HepG2 (cell line): Measurements from ENCODE around the gene ARL16. TPM values are rescaled to one million over a fixed set of nuclear protein-coding genes. Genes with fewer than 3 reads are reported as not detected.

Experiments
- BRD4 ChIP-seq: sonication (generic); formaldehyde crosslinking; IDR thresholded peaks from 2 replicates; pipeline ENCODE4 v1.4.0; 2020; ENCODE audit warnings: missing genetic modification reagents
- EP300 ChIP-seq, 3 experiments: sonication (generic) in 1 of 3; formaldehyde crosslinking in 1 of 3; IDR thresholded peaks; 2 replicates each; pipeline versions ENCODE4 v1.5.1 to v1.6.1; 2011 to 2020; ENCODE audit warnings: low read depth in 2 of 3, low read length in 2 of 3, borderline replicate concordance in 1 of 3, improper control_type of control experiment in 1 of 3, mild to moderate bottlenecking in 1 of 3, missing genetic modification reagents in 1 of 3, moderate library complexity in 1 of 3
- HNF4G ChIP-seq, 2 experiments: sonication (generic) in 1 of 2; formaldehyde crosslinking in 1 of 2; IDR thresholded peaks; 2 replicates each; pipeline versions ENCODE4 v1.4.0 to v1.6.1; 2011 to 2020; ENCODE audit warnings: borderline replicate concordance in 2 of 2, low read depth in 2 of 2, mild to moderate bottlenecking in 2 of 2, low read length in 1 of 2, missing genetic modification reagents in 1 of 2, moderate library complexity in 1 of 2
- KMT2B ChIP-seq: IDR thresholded peaks from 2 replicates; pipeline ENCODE4 v1.6.1; 2016; ENCODE audit warnings: missing genetic modification reagents, missing compliant biosample characterization
- MBD4 ChIP-seq: IDR thresholded peaks from 2 replicates; pipeline ENCODE4 v1.6.1; 2012; ENCODE audit warnings: low read length, inconsistent platforms, borderline replicate concordance
- MEIS2 ChIP-seq: sonication (generic); formaldehyde crosslinking; IDR thresholded peaks from 2 replicates; pipeline ENCODE4 v1.9.0; 2021; ENCODE audit warnings: mild to moderate bottlenecking, missing genetic modification reagents
- NCOA5 ChIP-seq: sonication (generic); formaldehyde crosslinking; IDR thresholded peaks from 2 replicates; pipeline ENCODE4 v1.4.0; 2020; ENCODE audit warnings: missing genetic modification reagents
- SOX6 ChIP-seq, 2 experiments: fragments of 450-650 bp in 1 of 2; sonication (generic) in 1 of 2; formaldehyde crosslinking in 1 of 2; IDR thresholded peaks; 2 replicates each; pipeline versions ENCODE4 v1.4.0 to v1.6.1; 2017 to 2020; ENCODE audit warnings: antibody characterized with exemption in 1 of 2, mild to moderate bottlenecking in 1 of 2, missing genetic modification reagents in 1 of 2
- SRSF1 ChIP-seq: fragments of 200-400 bp; formaldehyde crosslinking; optimal IDR thresholded peaks from 2 replicates; pipeline ENCODE3; 2017; ENCODE audit warnings: mild to moderate bottlenecking, low read depth, low read length, moderate library complexity
- SRSF4 ChIP-seq: fragments of 200-400 bp; formaldehyde crosslinking; IDR thresholded peaks from one replicate; pipeline ENCODE4 v1.6.1; 2018; ENCODE audit warnings: mild to moderate bottlenecking, low read depth, low read length, moderate library complexity; ENCODE audit not compliant: poor library complexity, severe bottlenecking
- SYNCRIP ChIP-seq: fragments of 200-400 bp; formaldehyde crosslinking; IDR thresholded peaks from 2 replicates; pipeline ENCODE4 v1.6.1; 2018; ENCODE audit warnings: mild to moderate bottlenecking, low read depth, low read length; ENCODE audit not compliant: insufficient read depth
- ZNF234 ChIP-seq: sonication (generic); formaldehyde crosslinking; conservative IDR thresholded peaks from 2 replicates; pipeline ENCODE4 v1.5.1; 2020; ENCODE audit warnings: mild to moderate bottlenecking, missing genetic modification reagents
- ZNF768 ChIP-seq: sonication (generic); formaldehyde crosslinking; IDR thresholded peaks from 2 replicates; pipeline ENCODE4 v1.4.0; 2020; ENCODE audit warnings: missing genetic modification reagents
- polyA plus RNA-seq, 8 experiments: library from polyadenylated mRNA; depleted of rRNA in 3 of 8; stranded (reverse) in 7 of 8; unstranded in 1 of 8; fragments of >200 nt; fragmentation: Illumina TruSeq in 4 of 8; extraction: Trizol in 4 of 8; gene quantifications; 2 replicates each; pipeline versions ENCODE4 v1.2.1 to v1.2.3, GENCODE V29; 2011 to 2016; ENCODE audit warnings: low read depth in 4 of 8, missing spikeins in 1 of 8, mixed read lengths in 1 of 8; ENCODE audit not compliant: insufficient read depth in 1 of 8
- total RNA-seq, 5 experiments: library from RNA; depleted of rRNA; stranded (reverse); fragments of >200 nt; fragmentation: Illumina TruSeq; extraction: Trizol; gene quantifications; 2 replicates each; pipeline ENCODE4 v1.2.3, GENCODE V29; 2016; ENCODE audit warnings: low read depth in 1 of 5
- TF ChIP-seq, protein P1 (sequence below): sonication (generic); formaldehyde crosslinking; IDR thresholded peaks from 2 replicates; pipeline ENCODE4 v1.4.0; 2020; ENCODE audit warnings: missing genetic modification reagents
- TF ChIP-seq, protein P2 (sequence below): sonication (generic); formaldehyde crosslinking; IDR thresholded peaks from 2 replicates; pipeline ENCODE4 v1.5.0; 2020; ENCODE audit warnings: missing genetic modification reagents
- TF ChIP-seq, protein P3 (sequence below), 2 experiments: sonication (generic) in 1 of 2; formaldehyde crosslinking in 1 of 2; IDR thresholded peaks; 2 replicates each; pipeline versions ENCODE4 v1.5.1 to v1.6.1; 2011 to 2020; ENCODE audit warnings: borderline replicate concordance in 1 of 2, low read depth in 1 of 2, low read length in 1 of 2, mild to moderate bottlenecking in 1 of 2, missing genetic modification reagents in 1 of 2, moderate library complexity in 1 of 2
- TF ChIP-seq, protein P4 (sequence below), 2 experiments: IDR thresholded peaks; 2 replicates each; pipeline ENCODE4 v1.6.1; 2011 to 2012; ENCODE audit warnings: low read length in 2 of 2, borderline replicate concordance in 1 of 2, low read depth in 1 of 2, mild to moderate bottlenecking in 1 of 2, moderate library complexity in 1 of 2
- TF ChIP-seq, protein P5 (sequence below): sonication (generic); formaldehyde crosslinking; IDR thresholded peaks from 2 replicates; pipeline ENCODE4 v1.8.1; 2023; ENCODE audit warnings: missing genetic modification reagents, mild to moderate bottlenecking, borderline replicate concordance

Gene ARL16
- total and polyA plus RNA-seq, 2 of the 13 experiments (the other 11 are each of a cell fraction or from before 2014, with no cell fraction given) = 20.8 to 30.8 TPM

DNA sequence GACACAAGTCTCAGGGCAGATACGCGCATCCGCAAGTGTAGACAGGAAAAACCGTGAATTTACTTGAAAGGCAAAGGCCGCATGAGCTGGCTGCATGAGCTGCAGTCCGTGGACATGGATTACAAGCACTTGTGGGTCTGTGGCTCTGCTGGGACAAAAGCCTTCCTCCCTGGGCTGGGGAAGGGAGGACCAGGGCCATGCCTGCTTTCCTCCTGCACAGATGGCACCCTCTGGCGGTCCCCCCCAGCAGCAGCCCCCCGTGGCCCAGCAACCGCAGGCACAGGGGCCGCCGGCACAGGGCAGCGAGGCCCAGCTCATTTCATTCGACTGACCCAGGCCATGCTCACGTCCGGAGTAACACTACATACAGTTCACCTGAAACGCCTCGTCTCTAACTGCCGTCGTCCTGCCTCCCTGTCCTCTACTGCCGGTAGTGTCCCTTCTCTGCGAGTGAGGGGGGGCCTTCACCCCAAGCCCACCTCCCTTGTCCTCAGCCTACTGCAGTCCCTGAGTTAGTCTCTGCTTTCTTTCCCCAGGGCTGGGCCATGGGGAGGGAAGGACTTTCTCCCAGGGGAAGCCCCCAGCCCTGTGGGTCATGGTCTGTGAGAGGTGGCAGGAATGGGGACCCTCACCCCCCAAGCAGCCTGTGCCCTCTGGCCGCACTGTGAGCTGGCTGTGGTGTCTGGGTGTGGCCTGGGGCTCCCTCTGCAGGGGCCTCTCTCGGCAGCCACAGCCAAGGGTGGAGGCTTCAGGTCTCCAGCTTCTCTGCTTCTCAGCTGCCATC is 17.9 kb upstream of the ARL16 start (continued):
- TF ChIP-seq SYNCRIP (no peak), HNF4G (IDR thresholded peaks at IDR 0.05; ENCODE audit: borderline replicate concordance, low read depth, low read length) (no peak), HNF4G (CRISPR knock-in tag; IDR thresholded peaks at IDR 0.05; ENCODE audit: borderline replicate concordance, low read depth) (no peak), MEIS2 (CRISPR knock-in tag) (no peak), SRSF1 (peak; percentile 75), MBD4 (no peak), BRD4 (CRISPR knock-in tag) (no peak), ZNF234 (CRISPR knock-in tag) (no peak), KMT2B (CRISPR knock-in tag) (no peak), NCOA5 (CRISPR knock-in tag) (no peak), SOX6 (IDR thresholded peaks at IDR 0.05) (no peak), SOX6 (CRISPR knock-in tag; IDR thresholded peaks at IDR 0.05) (no peak), ZNF768 (CRISPR knock-in tag) (no peak), EP300 (IDR thresholded peaks at IDR 0.05; ENCODE audit: low read depth in 2 of 2, low read length in 2 of 2) (no peak), EP300 (CRISPR knock-in tag; IDR thresholded peaks at IDR 0.05; ENCODE audit: borderline replicate concordance) (no peak), SRSF4 (no peak)
- TF ChIP-seq, protein P1, sequence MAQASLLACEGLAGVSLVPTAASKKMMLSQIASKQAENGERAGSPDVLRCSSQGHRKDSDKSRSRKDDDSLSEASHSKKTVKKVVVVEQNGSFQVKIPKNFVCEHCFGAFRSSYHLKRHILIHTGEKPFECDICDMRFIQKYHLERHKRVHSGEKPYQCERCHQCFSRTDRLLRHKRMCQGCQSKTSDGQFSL (CRISPR knock-in tag) = peak; percentile 73
- TF ChIP-seq, protein P2, sequence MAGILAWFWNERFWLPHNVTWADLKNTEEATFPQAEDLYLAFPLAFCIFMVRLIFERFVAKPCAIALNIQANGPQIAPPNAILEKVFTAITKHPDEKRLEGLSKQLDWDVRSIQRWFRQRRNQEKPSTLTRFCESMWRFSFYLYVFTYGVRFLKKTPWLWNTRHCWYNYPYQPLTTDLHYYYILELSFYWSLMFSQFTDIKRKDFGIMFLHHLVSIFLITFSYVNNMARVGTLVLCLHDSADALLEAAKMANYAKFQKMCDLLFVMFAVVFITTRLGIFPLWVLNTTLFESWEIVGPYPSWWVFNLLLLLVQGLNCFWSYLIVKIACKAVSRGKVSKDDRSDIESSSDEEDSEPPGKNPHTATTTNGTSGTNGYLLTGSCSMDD = no peak
- TF ChIP-seq, protein P3, sequence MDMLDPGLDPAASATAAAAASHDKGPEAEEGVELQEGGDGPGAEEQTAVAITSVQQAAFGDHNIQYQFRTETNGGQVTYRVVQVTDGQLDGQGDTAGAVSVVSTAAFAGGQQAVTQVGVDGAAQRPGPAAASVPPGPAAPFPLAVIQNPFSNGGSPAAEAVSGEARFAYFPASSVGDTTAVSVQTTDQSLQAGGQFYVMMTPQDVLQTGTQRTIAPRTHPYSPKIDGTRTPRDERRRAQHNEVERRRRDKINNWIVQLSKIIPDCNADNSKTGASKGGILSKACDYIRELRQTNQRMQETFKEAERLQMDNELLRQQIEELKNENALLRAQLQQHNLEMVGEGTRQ (IDR thresholded peaks at IDR 0.05; ENCODE audit: low read depth, low read length) = no peak
- TF ChIP-seq, protein P3 (CRISPR knock-in tag; IDR thresholded peaks at IDR 0.05; ENCODE audit: borderline replicate concordance) = no peak
- TF ChIP-seq, protein P4, sequence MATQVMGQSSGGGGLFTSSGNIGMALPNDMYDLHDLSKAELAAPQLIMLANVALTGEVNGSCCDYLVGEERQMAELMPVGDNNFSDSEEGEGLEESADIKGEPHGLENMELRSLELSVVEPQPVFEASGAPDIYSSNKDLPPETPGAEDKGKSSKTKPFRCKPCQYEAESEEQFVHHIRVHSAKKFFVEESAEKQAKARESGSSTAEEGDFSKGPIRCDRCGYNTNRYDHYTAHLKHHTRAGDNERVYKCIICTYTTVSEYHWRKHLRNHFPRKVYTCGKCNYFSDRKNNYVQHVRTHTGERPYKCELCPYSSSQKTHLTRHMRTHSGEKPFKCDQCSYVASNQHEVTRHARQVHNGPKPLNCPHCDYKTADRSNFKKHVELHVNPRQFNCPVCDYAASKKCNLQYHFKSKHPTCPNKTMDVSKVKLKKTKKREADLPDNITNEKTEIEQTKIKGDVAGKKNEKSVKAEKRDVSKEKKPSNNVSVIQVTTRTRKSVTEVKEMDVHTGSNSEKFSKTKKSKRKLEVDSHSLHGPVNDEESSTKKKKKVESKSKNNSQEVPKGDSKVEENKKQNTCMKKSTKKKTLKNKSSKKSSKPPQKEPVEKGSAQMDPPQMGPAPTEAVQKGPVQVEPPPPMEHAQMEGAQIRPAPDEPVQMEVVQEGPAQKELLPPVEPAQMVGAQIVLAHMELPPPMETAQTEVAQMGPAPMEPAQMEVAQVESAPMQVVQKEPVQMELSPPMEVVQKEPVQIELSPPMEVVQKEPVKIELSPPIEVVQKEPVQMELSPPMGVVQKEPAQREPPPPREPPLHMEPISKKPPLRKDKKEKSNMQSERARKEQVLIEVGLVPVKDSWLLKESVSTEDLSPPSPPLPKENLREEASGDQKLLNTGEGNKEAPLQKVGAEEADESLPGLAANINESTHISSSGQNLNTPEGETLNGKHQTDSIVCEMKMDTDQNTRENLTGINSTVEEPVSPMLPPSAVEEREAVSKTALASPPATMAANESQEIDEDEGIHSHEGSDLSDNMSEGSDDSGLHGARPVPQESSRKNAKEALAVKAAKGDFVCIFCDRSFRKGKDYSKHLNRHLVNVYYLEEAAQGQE (IDR thresholded peaks at IDR 0.05; ENCODE audit: borderline replicate concordance in 1 of 2, low read depth in 1 of 2, low read length in 2 of 2) = no peak
- TF ChIP-seq, protein P5, sequence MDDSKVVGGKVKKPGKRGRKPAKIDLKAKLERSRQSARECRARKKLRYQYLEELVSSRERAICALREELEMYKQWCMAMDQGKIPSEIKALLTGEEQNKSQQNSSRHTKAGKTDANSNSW (CRISPR knock-in tag) = no peak
